Panc1 (cell line): ENCODE results near the gene NRCAM. TPM values are rescaled to one million over a fixed set of nuclear protein-coding genes. Genes with fewer than 3 reads are reported as not detected.
A peak's percentile ranks its signal among the peaks of the same experiment; 100 is the strongest.

Source experiments
- ATAC-seq: fragments of 200-7000 bp; cut with Tn5 transposase; 2 replicates; pipeline ENCODE4 v1.9.1; 2020; ENCODE audit warnings: mild to moderate bottlenecking, moderate library complexity
- BruUV-seq: library from RNA; stranded (reverse); fragments of 400-500 nt; replicated peaks from 2 replicates; lab custom pipeline; 2021; lab: Mats Ljungman, UMichigan
- CTCF ChIA-PET: fragments of 300-600 bp; sonication (Branson Sonifier 250); formaldehyde crosslinking; loops from one replicate; lab custom pipeline; 2022; ENCODE audit warnings: antibody characterized with exemption; lab: Charles Lee
- POLR2A ChIA-PET: fragments of 300-600 bp; sonication (Branson Sonifier 250); formaldehyde crosslinking; loops from one replicate; lab custom pipeline; 2022; ENCODE audit warnings: antibody characterized with exemption; lab: Charles Lee
- DNase-seq: peaks from one replicate; pipeline ENCODE4 v3.0.0-alpha.2; 2010; ENCODE audit warnings: low read depth, low spot score
- H3K27ac ChIP-seq: 2 replicates; pipeline ENCODE4 v1.5.1; 2011; ENCODE audit warnings: mild to moderate bottlenecking, low read length, inconsistent platforms
- H3K27me3 ChIP-seq: fragments of 200-500 bp; sonication (Bioruptor generic); 2 replicates; pipeline ENCODE4 v1.6.0; 2014; ENCODE audit warnings: low read length, inconsistent platforms; ENCODE audit not compliant: control insufficient read depth, insufficient read depth
- H3K36me3 ChIP-seq: fragments of 200-500 bp; sonication (Bioruptor generic); 2 replicates; pipeline ENCODE4 v1.5.1; 2014; ENCODE audit warnings: inconsistent platforms, mild to moderate bottlenecking, low read length, moderate library complexity; ENCODE audit not compliant: control insufficient read depth, insufficient read depth
- H3K4me1 ChIP-seq: 2 replicates; pipeline ENCODE4 v1.5.1; 2011; ENCODE audit warnings: inconsistent platforms, mild to moderate bottlenecking, low read length, moderate library complexity; ENCODE audit not compliant: control insufficient read depth, insufficient read depth
- H3K4me3 ChIP-seq, 2 experiments: 2 replicates each; pipeline ENCODE4 v1.5.1; 2011 to 2012; ENCODE audit warnings: low read depth in 2 of 2, low read length in 2 of 2, mild to moderate bottlenecking in 2 of 2, inconsistent platforms in 1 of 2, moderate library complexity in 1 of 2
- H3K9me3 ChIP-seq: fragments of 200-500 bp; sonication (Bioruptor generic); 2 replicates; pipeline ENCODE4 v1.5.1; 2014; ENCODE audit warnings: low read depth, mild to moderate bottlenecking, inconsistent platforms, low read length, moderate library complexity; ENCODE audit not compliant: control insufficient read depth, insufficient read depth
- CTCF ChIP-seq: fragments of 450-650 bp; IDR thresholded peaks from 2 replicates; pipeline ENCODE4 v1.5.1; 2017; ENCODE audit warnings: mild to moderate bottlenecking
- POLR2AphosphoS5 ChIP-seq: IDR thresholded peaks from 2 replicates; pipeline ENCODE4 v1.6.1; 2012; ENCODE audit warnings: mild to moderate bottlenecking, low read depth, low read length, moderate library complexity
- REST ChIP-seq, 2 experiments: IDR thresholded peaks; 2 replicates each; pipeline ENCODE4 v1.6.1; 2011 to 2012; ENCODE audit warnings: low read depth in 2 of 2, control low read depth in 1 of 2, low read length in 1 of 2, mild to moderate bottlenecking in 1 of 2, moderate library complexity in 1 of 2; ENCODE audit not compliant: insufficient read depth in 1 of 2
- SIN3A ChIP-seq: IDR thresholded peaks from 2 replicates; pipeline ENCODE4 v1.6.1; 2012; ENCODE audit warnings: low read depth, mild to moderate bottlenecking, low read length, moderate library complexity, borderline replicate concordance; ENCODE audit not compliant: insufficient read depth
- TCF7L2 ChIP-seq: IDR thresholded peaks from 2 replicates; pipeline ENCODE4 v1.6.1; 2011; ENCODE audit warnings: mild to moderate bottlenecking, low read depth, low read length, inconsistent platforms
- in situ Hi-C: cut with HindIII; loops from 2 replicates; pipeline ENCODE4 v1.10.0; 2016; ENCODE audit warnings: low sequenced_read_pairs, low pct_unique_long_range_greater_than_20kb
- intact Hi-C: fragments of 100-400 bp; cut with micrococcal nuclease; formaldehyde crosslinking; loops from one replicate; pipeline ENCODE4 v1.10.0; 2022; ENCODE audit not compliant: unreplicated experiment
- total RNA-seq: library from RNA; stranded (reverse); gene quantifications from one replicate; pipeline ENCODE4 v1.2.1, GENCODE V29; 2021; ENCODE audit not compliant: unreplicated experiment

NRCAM gene
- total RNA-seq, 1 experiment from 2014 or later = 0.21 TPM

- DNase-seq (no peak), ATAC-seq (no peak)
- Histone ChIP-seq H3K9me3 (no peaks in the 10 kb centered on the region), H3K27me3 (no peaks in the 10 kb centered on the region), H3K4me3 (no peak overlapping the region), H3K4me1 (no peaks in the 10 kb centered on the region), H3K36me3 (no peaks in the 10 kb centered on the region; the same call in 1 of the 2 replicates), H3K27ac (no peak overlapping the region)
- POLR2A ChIA-PET = no interaction called here
- in situ Hi-C loops (no loop called here), intact Hi-C loops (loop anchor here (5.0 kb wide), 1 partner anchor 316 kb away; no protein-coding TSS in a partner anchor)
- TF ChIP-seq CTCF (no peak), SIN3A (no peak)
- no TSS peak for BruUV-seq
- CTCF ChIA-PET = interaction anchor here (0.7 to 0.9 kb wide), 2 partner anchors 39 to 314 kb away, joined by 3 to 6 read pairs; no protein-coding TSS in a partner anchor
Observed at GRCh38 chr7:108498481-108498880, 42.2 kb upstream of the NRCAM start.

- TF ChIP-seq TCF7L2 (no peak), SIN3A (no peak), CTCF (peak; percentile 81; the same call in 1 of the 2 replicates), REST (IDR thresholded peaks at IDR 0.05; ENCODE audit: insufficient read depth in 1 of 2, low read depth in 2 of 2, low read length in 1 of 2) (no peak), POLR2AphosphoS5 (no peak)
- Histone ChIP-seq H3K27ac (no peak overlapping the region), H3K9me3 (no peaks in the 10 kb centered on the region), H3K4me1 (no peaks in the 10 kb centered on the region), H3K4me3 (no peak overlapping the region), H3K36me3 (no peaks in the 10 kb centered on the region; the same call in 1 of the 2 replicates), H3K27me3 (no peaks in the 10 kb centered on the region)
- ChIA-PET CTCF (interaction anchor here (0.6 to 1.2 kb wide), 4 partner anchors 44 to 619 kb away, joined by 3 to 17 read pairs (median 4); no protein-coding TSS in a partner anchor), POLR2A (no interaction called here)
- BruUV-seq = no TSS peak
- intact Hi-C loops (loop anchor here (5.0 kb wide), 1 partner anchor 315 kb away; no protein-coding TSS in a partner anchor), in situ Hi-C loops (no loop called here)
- peak; percentile 62 for ATAC-seq
- DNase-seq = peak; percentile 47
Observed at GRCh38 chr7:108497082-108497725, 41.0 kb upstream of the NRCAM start.
